Measurements from ENCODE around the gene IKZF5. TPM values are rescaled to one million over a fixed set of nuclear protein-coding genes. Genes with fewer than 3 reads are reported as not detected.

IKZF5 gene
- total RNA-seq, 2 experiments from 2014 or later = 14.3 to 14.6 TPM

GRCh38 chr10:123027861-123028260, 19.3 kb upstream of the IKZF5 start:
- no peaks in the 10 kb centered on the region for H3K9me3 Mint-ChIP-seq
- DNase-seq = no peak
- H3K36me3 Mint-ChIP-seq (ENCODE audit: low read depth) = no peaks in the 10 kb centered on the region
- H3K4me1 Mint-ChIP-seq = peaks cover 10% of the 10 kb centered on the region
- H3K27me3 Mint-ChIP-seq = no peaks in the 10 kb centered on the region
- ChIA-PET CTCF (no interaction called here), POLR2A (no interaction called here)
- H3K4me3 Mint-ChIP-seq = no peak overlapping the region
- no peak overlapping the region for H3K27ac Mint-ChIP-seq

- POLR2A ChIA-PET = no interaction called here
Observed at GRCh38 chr10:123026302-123026701, 17.7 kb upstream of the IKZF5 start.

GRCh38 chr10:123024540-123024939, 15.9 kb upstream of the IKZF5 start:
- CTCF ChIA-PET = no interaction called here
- Mint-ChIP-seq H3K9me3 (no peaks in the 10 kb centered on the region), H3K36me3 (ENCODE audit: low read depth) (no peaks in the 10 kb centered on the region), H3K4me3 (no peak overlapping the region), H3K27me3 (no peaks in the 10 kb centered on the region), H3K4me1 (peaks cover 13% of the 10 kb centered on the region), H3K27ac (no peak overlapping the region)
- POLR2A ChIA-PET = no interaction called here
- no peak for DNase-seq

More at GRCh38 chr10:123026302-123026701, 17.7 kb upstream of the IKZF5 start:
- H3K4me3 Mint-ChIP-seq = no peak overlapping the region
- H3K4me1 Mint-ChIP-seq = peaks cover 12% of the 10 kb centered on the region
- no peaks in the 10 kb centered on the region for H3K27me3 Mint-ChIP-seq
- DNase-seq = no peak
- no peaks in the 10 kb centered on the region for H3K36me3 Mint-ChIP-seq (ENCODE audit: low read depth)
- no peaks in the 10 kb centered on the region for H3K9me3 Mint-ChIP-seq
- no peak overlapping the region for H3K27ac Mint-ChIP-seq
- CTCF ChIA-PET = no interaction called here

DNA sequence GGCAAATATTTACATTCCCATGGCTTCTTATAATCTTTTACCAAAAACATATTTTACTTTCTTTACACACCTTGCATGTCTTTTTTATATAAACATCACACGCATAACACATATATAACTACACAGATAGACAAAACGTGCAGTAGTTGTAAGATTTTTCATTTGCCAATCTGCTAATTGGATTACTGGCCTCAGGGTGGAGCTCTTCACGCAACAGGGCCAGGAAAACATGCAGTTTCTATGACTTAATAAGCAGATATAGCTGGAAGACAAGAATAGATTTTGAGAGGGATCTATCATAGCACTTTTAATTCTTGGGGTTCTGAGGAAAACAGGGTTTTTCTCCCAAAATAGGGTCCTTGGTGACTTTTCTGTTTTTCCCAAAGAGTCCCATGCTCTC, 12.9 kb upstream of the IKZF5 start:
- ChIA-PET POLR2A (no interaction called here), CTCF (interaction anchor here (0.6 kb wide), 1 partner anchor 32 kb away, joined by 3 read pairs; no protein-coding TSS in a partner anchor)
- Mint-ChIP-seq H3K36me3 (ENCODE audit: low read depth) (no peaks in the 10 kb centered on the region), H3K27me3 (no peaks in the 10 kb centered on the region), H3K4me1 (peaks cover 13% of the 10 kb centered on the region), H3K4me3 (no peak overlapping the region), H3K9me3 (no peaks in the 10 kb centered on the region), H3K27ac (no peak overlapping the region)
- DNase-seq = no peak

DNA sequence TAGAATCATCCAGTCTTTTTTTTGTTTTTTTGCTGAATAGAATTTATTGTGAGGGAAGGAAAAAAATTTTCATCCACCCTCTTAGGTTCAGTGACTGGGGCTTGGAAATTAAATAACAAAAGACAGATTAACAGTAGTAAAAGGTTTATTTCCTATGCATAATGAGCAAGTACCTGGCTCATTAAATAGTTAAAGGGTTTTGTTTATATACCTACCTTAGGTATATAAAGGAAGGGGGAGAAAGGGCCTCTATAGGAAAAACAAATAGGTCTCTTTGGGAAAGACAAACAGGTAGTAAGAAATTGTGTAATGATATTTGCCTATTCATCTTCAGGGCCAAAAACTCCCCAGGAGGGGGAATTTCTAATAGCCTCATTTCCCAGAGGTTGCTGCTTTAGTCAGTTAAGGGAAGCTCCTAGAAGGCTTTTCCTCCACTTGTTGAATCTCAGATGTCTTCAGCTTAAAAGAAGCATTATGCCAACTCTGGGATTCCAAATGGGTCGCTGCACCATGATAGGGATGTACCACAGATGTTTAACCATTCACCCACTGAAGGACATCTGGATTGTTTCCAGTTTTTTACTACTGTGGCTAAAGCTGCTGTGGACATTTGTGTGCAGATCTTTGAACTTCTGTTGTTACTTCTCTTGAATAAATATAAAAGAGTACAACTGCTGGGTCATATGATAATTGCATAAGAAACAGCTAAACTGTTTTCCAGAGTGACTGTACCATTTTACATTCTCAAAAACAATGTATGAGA, 11.5 kb upstream of the IKZF5 start:
- no peaks in the 10 kb centered on the region for H3K27me3 Mint-ChIP-seq
- ChIA-PET POLR2A (no interaction called here), CTCF (interaction anchor here (1.4 kb wide), 2 partner anchors 9 to 10 kb away, joined by 4 to 7 read pairs; no protein-coding TSS in a partner anchor)
- H3K9me3 Mint-ChIP-seq = no peaks in the 10 kb centered on the region
- no peak overlapping the region for H3K4me3 Mint-ChIP-seq
- peaks cover 2% of the 10 kb centered on the region for H3K36me3 Mint-ChIP-seq (ENCODE audit: low read depth)
- peaks cover 13% of the 10 kb centered on the region for H3K4me1 Mint-ChIP-seq
- no peak for DNase-seq
- no peak overlapping the region for H3K27ac Mint-ChIP-seq

DNA sequence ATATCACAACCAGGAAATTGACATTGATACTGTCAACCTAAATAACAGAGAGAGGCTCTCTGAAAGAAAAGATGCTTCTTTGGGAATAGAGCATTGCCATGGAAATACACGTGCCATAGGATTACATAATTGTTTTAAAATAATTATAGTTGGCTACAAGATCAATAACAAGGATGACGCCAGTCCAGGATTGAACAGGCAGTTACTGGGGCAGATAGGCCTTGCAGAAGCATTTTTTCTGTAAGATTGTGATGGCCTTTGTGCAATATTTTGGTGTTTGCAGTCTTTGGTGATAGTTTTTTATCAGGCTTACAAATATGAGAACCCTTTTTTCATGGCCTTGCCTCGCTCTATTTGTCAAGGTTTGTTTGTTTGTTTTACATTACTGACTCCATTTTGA, 10.7 kb upstream of the IKZF5 start:
- no peaks in the 10 kb centered on the region for H3K9me3 Mint-ChIP-seq
- no peaks in the 10 kb centered on the region for H3K27me3 Mint-ChIP-seq
- CTCF ChIA-PET = interaction anchor here (1.4 kb wide), 1 partner anchor 9 kb away, joined by 4 read pairs; no protein-coding TSS in a partner anchor
- H3K27ac Mint-ChIP-seq = no peak overlapping the region
- peaks cover 6% of the 10 kb centered on the region for H3K4me1 Mint-ChIP-seq
- peaks cover 2% of the 10 kb centered on the region for H3K36me3 Mint-ChIP-seq (ENCODE audit: low read depth)
- DNase-seq = no peak
- POLR2A ChIA-PET = no interaction called here
- H3K4me3 Mint-ChIP-seq = no peak overlapping the region

DNA sequence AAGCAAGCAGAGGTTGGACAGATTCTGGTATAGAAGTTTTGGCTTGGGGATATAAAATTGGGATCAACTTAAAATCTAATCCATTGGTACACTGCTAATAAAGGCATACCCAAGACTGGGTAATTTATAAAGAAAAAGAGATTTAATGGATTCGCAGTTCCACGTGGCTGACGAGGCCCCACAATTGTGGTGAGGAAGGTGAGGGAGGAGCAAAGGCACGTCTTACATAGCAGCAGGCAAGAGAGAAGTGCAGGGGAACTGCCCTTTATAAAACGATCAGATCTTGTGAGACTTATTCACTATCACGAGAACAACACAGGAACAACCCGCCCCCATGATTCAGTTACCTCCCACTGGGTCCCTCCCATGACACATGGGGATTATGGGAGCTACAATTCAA, 9.9 kb upstream of the IKZF5 start:
- no peaks in the 10 kb centered on the region for H3K9me3 Mint-ChIP-seq
- CTCF ChIA-PET = interaction anchor here (1.0 kb wide), 1 partner anchor 20 kb away, joined by 3 read pairs; no protein-coding TSS in a partner anchor
- no peak overlapping the region for H3K4me3 Mint-ChIP-seq
- peaks cover 4% of the 10 kb centered on the region for H3K36me3 Mint-ChIP-seq (ENCODE audit: low read depth)
- POLR2A ChIA-PET = no interaction called here
- peaks cover 2% of the 10 kb centered on the region for H3K4me1 Mint-ChIP-seq
- H3K27ac Mint-ChIP-seq = no peak overlapping the region
- H3K27me3 Mint-ChIP-seq = no peaks in the 10 kb centered on the region
- no peak for DNase-seq

- Mint-ChIP-seq H3K27ac (no peak overlapping the region), H3K4me3 (no peak overlapping the region), H3K27me3 (no peaks in the 10 kb centered on the region), H3K4me1 (peaks cover 2% of the 10 kb centered on the region), H3K36me3 (ENCODE audit: low read depth) (peaks cover 4% of the 10 kb centered on the region), H3K9me3 (no peaks in the 10 kb centered on the region)
- POLR2A ChIA-PET = no interaction called here
- DNase-seq = no peak
- CTCF ChIA-PET = interaction anchor here (1.0 kb wide), 1 partner anchor 21 kb away, joined by 3 read pairs; no protein-coding TSS in a partner anchor
Observed at GRCh38 chr10:123017421-123018165, 9.0 kb upstream of the IKZF5 start.

GRCh38 chr10:123016228-123016627, 7.6 kb upstream of the IKZF5 start:
- Mint-ChIP-seq H3K4me3 (no peak overlapping the region), H3K4me1 (no peaks in the 10 kb centered on the region), H3K27me3 (no peaks in the 10 kb centered on the region), H3K27ac (no peak overlapping the region), H3K36me3 (ENCODE audit: low read depth) (peaks cover 9% of the 10 kb centered on the region), H3K9me3 (no peaks in the 10 kb centered on the region)
- ChIA-PET POLR2A (interaction anchor here (0.6 kb wide), 1 partner anchor 37 kb away, joined by 3 read pairs; no protein-coding TSS in a partner anchor), CTCF (no interaction called here)
- no peak for DNase-seq

- CTCF ChIA-PET = no interaction called here
- DNase-seq = no peak
Observed at GRCh38 chr10:123014772-123015171, 6.2 kb upstream of the IKZF5 start.

GRCh38 chr10:123013456-123014419, 5.1 kb upstream of the IKZF5 start:
- Mint-ChIP-seq H3K27ac (no peak overlapping the region), H3K27me3 (no peaks in the 10 kb centered on the region), H3K4me3 (no peak overlapping the region), H3K9me3 (no peaks in the 10 kb centered on the region), H3K4me1 (peaks cover 14% of the 10 kb centered on the region), H3K36me3 (ENCODE audit: low read depth) (peaks cover 9% of the 10 kb centered on the region)
- ChIA-PET POLR2A (interaction anchor here (0.5 kb wide), 1 partner anchor 1792 kb away, joined by 3 read pairs; no protein-coding TSS in a partner anchor), CTCF (no interaction called here)
- DNase-seq = no peak

More at GRCh38 chr10:123014772-123015171, 6.2 kb upstream of the IKZF5 start:
- Mint-ChIP-seq H3K36me3 (ENCODE audit: low read depth) (peaks cover 9% of the 10 kb centered on the region), H3K4me1 (peaks cover 8% of the 10 kb centered on the region), H3K27ac (no peak overlapping the region), H3K27me3 (no peaks in the 10 kb centered on the region), H3K4me3 (no peak overlapping the region), H3K9me3 (no peaks in the 10 kb centered on the region)
- POLR2A ChIA-PET = no interaction called here

DNA sequence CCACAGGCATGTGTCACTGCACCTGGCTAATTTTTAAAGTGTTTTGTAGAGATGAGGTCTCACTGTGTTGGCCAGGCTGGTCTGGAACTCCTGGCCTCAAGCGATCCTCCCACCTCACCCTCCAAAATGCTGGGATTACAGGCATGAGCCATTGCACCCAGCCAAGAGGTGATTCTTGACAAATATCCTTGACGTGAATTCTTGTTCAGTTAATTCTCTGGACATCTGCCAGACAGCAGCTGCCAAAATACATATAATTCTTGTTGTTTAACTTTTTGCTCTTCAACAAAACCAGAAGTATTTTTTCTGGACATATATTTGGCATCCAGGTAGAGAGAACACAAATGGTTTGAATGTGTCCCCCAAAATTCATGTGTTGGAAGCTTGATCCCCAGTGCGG, 3.4 kb upstream of the IKZF5 start:
- Mint-ChIP-seq H3K27ac (no peak overlapping the region), H3K36me3 (ENCODE audit: low read depth) (peaks cover 13% of the 10 kb centered on the region), H3K27me3 (no peaks in the 10 kb centered on the region), H3K4me1 (peaks cover 22% of the 10 kb centered on the region), H3K4me3 (no peak overlapping the region), H3K9me3 (no peaks in the 10 kb centered on the region)
- DNase-seq = no peak
- ChIA-PET POLR2A (no interaction called here), CTCF (no interaction called here)

Measured in activated CD4-positive, alpha-beta T cell treated with anti-CD3 and anti-CD28 coated beads, Interleukin-2, amount 10 ng/mL, durations not matched to agents 7 days and 5 days (primary cell).